IMR-90 (cell line): ENCODE data around the gene TRAPPC3L.

Experiments used
- RCOR1 ChIP-seq: IDR thresholded peaks from 2 replicates; pipeline ENCODE4 v1.6.1; 2012; ENCODE audit warnings: mild to moderate bottlenecking, low read length, improper control_type of control experiment; ENCODE audit not compliant: insufficient replicate concordance
- TF ChIP-seq, protein P1 (sequence below): fragments of 150-350 bp; IDR thresholded peaks from 2 replicates; pipeline ENCODE4 v1.6.1; 2017; ENCODE audit warnings: mild to moderate bottlenecking, antibody characterized with exemption, low read length, low read depth

DNA sequence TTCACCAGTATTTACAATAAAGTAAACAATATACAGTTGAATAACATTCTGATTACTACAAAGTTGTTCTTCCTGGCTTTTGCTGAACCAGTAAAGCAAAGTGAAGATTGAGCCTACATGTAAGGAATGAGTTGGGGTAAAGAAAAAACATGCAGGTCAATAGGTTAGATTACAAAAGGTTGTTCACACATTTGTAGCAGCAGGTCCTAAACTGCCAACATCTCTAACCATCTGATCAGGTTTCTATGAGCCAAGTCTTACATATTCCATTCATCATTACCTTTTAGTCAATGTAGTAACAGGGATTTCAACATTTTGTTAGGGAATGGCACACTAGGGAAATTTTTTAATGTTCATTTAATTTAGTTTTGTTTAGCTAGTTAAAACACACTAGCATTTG is 93.6 kb downstream of the TRAPPC3L start:
- no peak for TF ChIP-seq RCOR1
- TF ChIP-seq, protein P1, sequence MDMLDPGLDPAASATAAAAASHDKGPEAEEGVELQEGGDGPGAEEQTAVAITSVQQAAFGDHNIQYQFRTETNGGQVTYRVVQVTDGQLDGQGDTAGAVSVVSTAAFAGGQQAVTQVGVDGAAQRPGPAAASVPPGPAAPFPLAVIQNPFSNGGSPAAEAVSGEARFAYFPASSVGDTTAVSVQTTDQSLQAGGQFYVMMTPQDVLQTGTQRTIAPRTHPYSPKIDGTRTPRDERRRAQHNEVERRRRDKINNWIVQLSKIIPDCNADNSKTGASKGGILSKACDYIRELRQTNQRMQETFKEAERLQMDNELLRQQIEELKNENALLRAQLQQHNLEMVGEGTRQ, result no peak
